HTR-8/SVneo (cell line): Measurements from ENCODE around the gene EMC8.

ENCODE experiments used
- DNase-seq: peaks from one replicate; pipeline ENCODE4 v3.0.0; 2011; ENCODE audit warnings: low spot score, mixed read lengths; ENCODE audit not compliant: insufficient read length
- FAIRE-seq: peaks from 2 replicates; lab custom pipeline; 2011; peaks lifted over from hg19 to GRCh38; lab: Jason Lieb, UNC

EMC8 gene

GRCh38 chr16:85762970-85763369 is 36.4 kb downstream of the EMC8 start:
- DNase-seq (no peak), FAIRE-seq (no peak)

- FAIRE-seq (no peak), DNase-seq (no peak)
Observed at GRCh38 chr16:85761861-85762260, 37.5 kb downstream of the EMC8 start.

- DNase-seq (peak; percentile 61), FAIRE-seq (peak; percentile 4)
Observed at GRCh38 chr16:85759631-85760419, 39.5 kb downstream of the EMC8 start.

- DNase-seq (no peak), FAIRE-seq (peak; percentile 13)
Observed at GRCh38 chr16:85759136-85759535, 40.2 kb downstream of the EMC8 start.

GRCh38 chr16:85757341-85757822 is 42.0 kb downstream of the EMC8 start:
- no peak for DNase-seq
- peak; percentile 58 for FAIRE-seq

- FAIRE-seq (peak; percentile 26), DNase-seq (no peak)
Observed at GRCh38 chr16:85755929-85756768, 43.2 kb downstream of the EMC8 start.

GRCh38 chr16:85754413-85754812 is 44.9 kb downstream of the EMC8 start:
- DNase-seq (no peak), FAIRE-seq (no peak)

GRCh38 chr16:85753976-85754375 is 45.4 kb downstream of the EMC8 start:
- FAIRE-seq (no peak), DNase-seq (no peak)

GRCh38 chr16:85753559-85753958 is 45.8 kb downstream of the EMC8 start:
- no peak for DNase-seq
- no peak for FAIRE-seq

GRCh38 chr16:85752511-85753420 is 46.6 kb downstream of the EMC8 start:
- DNase-seq: no peak
- no peak for FAIRE-seq

- DNase-seq (peak; percentile 62), FAIRE-seq (peak; percentile 80)
Observed at GRCh38 chr16:85751698-85752501, 47.4 kb downstream of the EMC8 start.

GRCh38 chr16:85750827-85751697 is 48.3 kb downstream of the EMC8 start, which contains the start of gene C16orf74:
C16orf74 (minus strand) TSS chr16:85751096; CDS start chr16:85735217, 15,879 bp downstream.
- FAIRE-seq (peak; percentile 82), DNase-seq (peak; percentile 62)

- FAIRE-seq: peak; percentile 44
- peak; percentile 91 for DNase-seq
Observed at GRCh38 chr16:85750146-85750826, 49.1 kb downstream of the EMC8 start.

GRCh38 chr16:85749771-85750145 is 49.6 kb downstream of the EMC8 start:
- DNase-seq (no peak), FAIRE-seq (no peak)

- FAIRE-seq (no peak), DNase-seq (no peak)
Observed at GRCh38 chr16:85746460-85747215, 52.7 kb downstream of the EMC8 start.

GRCh38 chr16:85738923-85739715 is 60.2 kb downstream of the EMC8 start:
- FAIRE-seq: no peak

More at GRCh38 chr16:85738923-85739715, 60.2 kb downstream of the EMC8 start:
- DNase-seq: no peak
